Activated B cell treated with CpG ODN at 0.5 μM for 24 hours (primary cell): Measurements from ENCODE around the gene VPS13D. TPM values are rescaled to one million over a fixed set of nuclear protein-coding genes. Genes with fewer than 3 reads are reported as not detected.

ENCODE experiments used
- ATAC-seq: fragments of 200-7000 bp; cut with Tn5 transposase; one replicate; pipeline ENCODE4 v1.10.0; 2021; ENCODE audit warnings: low read depth, mild to moderate bottlenecking, moderate library complexity
- CTCF ChIA-PET: fragments of 350-600 bp; sonication (Branson Sonifier 250); formaldehyde crosslinking; loops from one replicate; lab custom pipeline; 2021; ENCODE audit warnings: antibody characterized with exemption; lab: Charles Lee
- POLR2A ChIA-PET: fragments of 350-600 bp; sonication (Branson Sonifier 250); formaldehyde crosslinking; loops from one replicate; lab custom pipeline; 2021; ENCODE audit warnings: antibody characterized with exemption; lab: Charles Lee
- DNase-seq: peaks from one replicate; pipeline ENCODE4 v3.0.0; 2022
- H3K27ac Mint-ChIP-seq: one replicate; pipeline ENCODE4 v1.8.0; 2020; ENCODE audit warnings: mixed read lengths
- H3K27me3 Mint-ChIP-seq: one replicate; pipeline ENCODE4 v1.8.0; 2021; ENCODE audit warnings: mixed read lengths
- H3K36me3 Mint-ChIP-seq: one replicate; pipeline ENCODE4 v1.8.0; 2021; ENCODE audit warnings: low read depth, mixed read lengths
- H3K4me1 Mint-ChIP-seq: one replicate; pipeline ENCODE4 v1.8.0; 2021; ENCODE audit warnings: mixed read lengths
- H3K4me3 Mint-ChIP-seq: one replicate; pipeline ENCODE4 v1.8.0; 2020; ENCODE audit warnings: mild to moderate bottlenecking, mixed read lengths
- H3K9me3 Mint-ChIP-seq: one replicate; pipeline ENCODE4 v1.8.0; 2020; ENCODE audit warnings: mixed read lengths
- CTCF ChIP-seq: fragments of 200-600 bp; IDR thresholded peaks from one replicate; pipeline ENCODE4 v1.8.0; 2022; ENCODE audit warnings: antibody characterized with exemption, mild to moderate bottlenecking
- intact Hi-C: fragments of 100-400 bp; cut with micrococcal nuclease; formaldehyde crosslinking; loops from one replicate; pipeline ENCODE4 v1.15.1; 2024
- total RNA-seq: library from RNA; stranded (reverse); gene quantifications from 2 replicates; pipeline ENCODE4 v1.2.3, GENCODE V29; 2022

VPS13D gene
- total RNA-seq, 1 donor from 2014 or later: 64.5 TPM

- Mint-ChIP-seq H3K4me3 (no peak overlapping the region), H3K27me3 (no peaks in the 10 kb centered on the region), H3K27ac (peak overlapping the region; percentile 30), H3K36me3 (peaks cover 61% of the 10 kb centered on the region), H3K9me3 (no peaks in the 10 kb centered on the region), H3K4me1 (peaks cover 71% of the 10 kb centered on the region)
- POLR2A ChIA-PET: interaction anchor here (0.8 to 2.9 kb wide), 9 partner anchors 21 to 289 kb away, joined by 3 to 16 read pairs (median 6); no protein-coding TSS in a partner anchor
- CTCF ChIA-PET: interaction anchor here (0.9 to 7.5 kb wide), 4 partner anchors 13 to 78 kb away, joined by 3 to 116 read pairs (median 10); no protein-coding TSS in a partner anchor
- intact Hi-C loops: no loop called here
- DNase-seq: no peak
- ATAC-seq: no peak
- TF ChIP-seq CTCF: no peak
Observed at GRCh38 chr1:12197483-12197880, 32.3 kb upstream of the VPS13D start.

GRCh38 chr1:12200208-12200607, 29.6 kb upstream of the VPS13D start:
- ChIA-PET CTCF (interaction anchor here (1.1 to 7.5 kb wide), 2 partner anchors 9 to 76 kb away, joined by 4 to 116 read pairs; no protein-coding TSS in a partner anchor), POLR2A (interaction anchor here (0.7 to 1.5 kb wide), 2 partner anchors 47 to 75 kb away, joined by 4 to 5 read pairs; no protein-coding TSS in a partner anchor)
- intact Hi-C loops: no loop called here
- no peak for DNase-seq
- Mint-ChIP-seq H3K4me3 (no peak overlapping the region), H3K36me3 (peaks cover 61% of the 10 kb centered on the region), H3K27ac (peak overlapping the region; percentile 62), H3K4me1 (peaks cover 86% of the 10 kb centered on the region), H3K27me3 (no peaks in the 10 kb centered on the region), H3K9me3 (no peaks in the 10 kb centered on the region)
- no peak for ATAC-seq
- no peak for TF ChIP-seq CTCF

GRCh38 chr1:12201352-12202189, 28.3 kb upstream of the VPS13D start:
- POLR2A ChIA-PET: interaction anchor here (0.7 to 1.5 kb wide), 8 partner anchors 35 to 294 kb away, joined by 3 to 7 read pairs (median 4); partner anchors contain the start of gene TNFRSF1B
- H3K27ac Mint-ChIP-seq: peak overlapping the region; percentile 68
- no peaks in the 10 kb centered on the region for H3K27me3 Mint-ChIP-seq
- CTCF ChIA-PET: interaction anchor here (1.4 to 7.5 kb wide), 2 partner anchors 13 to 77 kb away, joined by 3 to 116 read pairs; no protein-coding TSS in a partner anchor
- TF ChIP-seq CTCF: no peak
- intact Hi-C loops: no loop called here
- peaks cover 65% of the 10 kb centered on the region for H3K36me3 Mint-ChIP-seq
- DNase-seq (no peak), ATAC-seq (no peak)
- H3K9me3 Mint-ChIP-seq: no peaks in the 10 kb centered on the region
- H3K4me1 Mint-ChIP-seq: peaks cover 81% of the 10 kb centered on the region
- no peak overlapping the region for H3K4me3 Mint-ChIP-seq

- peaks cover 66% of the 10 kb centered on the region for H3K36me3 Mint-ChIP-seq
- H3K27ac Mint-ChIP-seq: peak overlapping the region; percentile 79
- peaks cover 75% of the 10 kb centered on the region for H3K4me1 Mint-ChIP-seq
- H3K27me3 Mint-ChIP-seq: no peaks in the 10 kb centered on the region
- H3K4me3 Mint-ChIP-seq: no peak overlapping the region
- TF ChIP-seq CTCF: no peak
- ChIA-PET CTCF (interaction anchor here (1.4 to 7.5 kb wide), 2 partner anchors 13 to 77 kb away, joined by 3 to 116 read pairs; no protein-coding TSS in a partner anchor), POLR2A (interaction anchor here (0.7 to 1.5 kb wide), 8 partner anchors 35 to 295 kb away, joined by 3 to 7 read pairs (median 4); partner anchors contain the start of gene TNFRSF1B)
- ATAC-seq (no peak), DNase-seq (no peak)
- intact Hi-C loops: no loop called here
- no peaks in the 10 kb centered on the region for H3K9me3 Mint-ChIP-seq
Observed at GRCh38 chr1:12202190-12202497, 27.7 kb upstream of the VPS13D start.

GRCh38 chr1:12202577-12202976, 27.3 kb upstream of the VPS13D start:
- peaks cover 71% of the 10 kb centered on the region for H3K4me1 Mint-ChIP-seq
- intact Hi-C loops: no loop called here
- TF ChIP-seq CTCF: no peak
- H3K36me3 Mint-ChIP-seq: peaks cover 66% of the 10 kb centered on the region
- H3K27ac Mint-ChIP-seq: peak overlapping the region; percentile 79
- ATAC-seq (no peak), DNase-seq (no peak)
- POLR2A ChIA-PET: interaction anchor here (0.7 to 1.5 kb wide), 8 partner anchors 18 to 295 kb away, joined by 3 to 7 read pairs (median 3); partner anchors contain the start of gene TNFRSF1B
- H3K27me3 Mint-ChIP-seq: no peaks in the 10 kb centered on the region
- CTCF ChIA-PET: interaction anchor here (1.4 to 9.9 kb wide), 3 partner anchors 12 to 78 kb away, joined by 3 to 261 read pairs (median 116); no protein-coding TSS in a partner anchor
- H3K4me3 Mint-ChIP-seq: no peak overlapping the region
- H3K9me3 Mint-ChIP-seq: no peaks in the 10 kb centered on the region
